Panc1 (cell line): Measurements from ENCODE around the gene GLRX. TPM values are rescaled to one million over a fixed set of nuclear protein-coding genes. Genes with fewer than 3 reads are reported as not detected.
"Not testable (repeated sequence)": the region's sequence is repeated elsewhere in the genome, so short reads cannot be mapped to it uniquely, and the experiment has no call there.

Experiments used
- ATAC-seq: fragments of 200-7000 bp; cut with Tn5 transposase; 2 replicates; pipeline ENCODE4 v1.9.1; 2020; ENCODE audit warnings: mild to moderate bottlenecking, moderate library complexity
- BruUV-seq: library from RNA; stranded (reverse); fragments of 400-500 nt; replicated peaks from 2 replicates; lab custom pipeline; 2021; lab: Mats Ljungman, UMichigan
- CTCF ChIA-PET: fragments of 300-600 bp; sonication (Branson Sonifier 250); formaldehyde crosslinking; loops from one replicate; lab custom pipeline; 2022; ENCODE audit warnings: antibody characterized with exemption; lab: Charles Lee
- POLR2A ChIA-PET: fragments of 300-600 bp; sonication (Branson Sonifier 250); formaldehyde crosslinking; loops from one replicate; lab custom pipeline; 2022; ENCODE audit warnings: antibody characterized with exemption; lab: Charles Lee
- DNase-seq: peaks from one replicate; pipeline ENCODE4 v3.0.0-alpha.2; 2010; ENCODE audit warnings: low read depth, low spot score
- H3K27ac ChIP-seq: 2 replicates; pipeline ENCODE4 v1.5.1; 2011; ENCODE audit warnings: mild to moderate bottlenecking, low read length, inconsistent platforms
- H3K27me3 ChIP-seq: fragments of 200-500 bp; sonication (Bioruptor generic); 2 replicates; pipeline ENCODE4 v1.6.0; 2014; ENCODE audit warnings: low read length, inconsistent platforms; ENCODE audit not compliant: control insufficient read depth, insufficient read depth
- H3K36me3 ChIP-seq: fragments of 200-500 bp; sonication (Bioruptor generic); 2 replicates; pipeline ENCODE4 v1.5.1; 2014; ENCODE audit warnings: inconsistent platforms, mild to moderate bottlenecking, low read length, moderate library complexity; ENCODE audit not compliant: control insufficient read depth, insufficient read depth
- H3K4me1 ChIP-seq: 2 replicates; pipeline ENCODE4 v1.5.1; 2011; ENCODE audit warnings: inconsistent platforms, mild to moderate bottlenecking, low read length, moderate library complexity; ENCODE audit not compliant: control insufficient read depth, insufficient read depth
- H3K4me3 ChIP-seq, 2 experiments: 2 replicates each; pipeline ENCODE4 v1.5.1; 2011 to 2012; ENCODE audit warnings: low read depth in 2 of 2, low read length in 2 of 2, mild to moderate bottlenecking in 2 of 2, inconsistent platforms in 1 of 2, moderate library complexity in 1 of 2
- H3K9me3 ChIP-seq: fragments of 200-500 bp; sonication (Bioruptor generic); 2 replicates; pipeline ENCODE4 v1.5.1; 2014; ENCODE audit warnings: low read depth, mild to moderate bottlenecking, inconsistent platforms, low read length, moderate library complexity; ENCODE audit not compliant: control insufficient read depth, insufficient read depth
- POLR2AphosphoS5 ChIP-seq: IDR thresholded peaks from 2 replicates; pipeline ENCODE4 v1.6.1; 2012; ENCODE audit warnings: mild to moderate bottlenecking, low read depth, low read length, moderate library complexity
- SIN3A ChIP-seq: IDR thresholded peaks from 2 replicates; pipeline ENCODE4 v1.6.1; 2012; ENCODE audit warnings: low read depth, mild to moderate bottlenecking, low read length, moderate library complexity, borderline replicate concordance; ENCODE audit not compliant: insufficient read depth
- TCF7L2 ChIP-seq: IDR thresholded peaks from 2 replicates; pipeline ENCODE4 v1.6.1; 2011; ENCODE audit warnings: mild to moderate bottlenecking, low read depth, low read length, inconsistent platforms
- in situ Hi-C: cut with HindIII; loops from 2 replicates; pipeline ENCODE4 v1.10.0; 2016; ENCODE audit warnings: low sequenced_read_pairs, low pct_unique_long_range_greater_than_20kb
- intact Hi-C: fragments of 100-400 bp; cut with micrococcal nuclease; formaldehyde crosslinking; loops from one replicate; pipeline ENCODE4 v1.10.0; 2022; ENCODE audit not compliant: unreplicated experiment
- total RNA-seq: library from RNA; stranded (reverse); gene quantifications from one replicate; pipeline ENCODE4 v1.2.1, GENCODE V29; 2021; ENCODE audit not compliant: unreplicated experiment
- TF ChIP-seq, protein P1 (sequence below), 2 experiments: IDR thresholded peaks; 2 replicates each; pipeline ENCODE4 v1.6.1; 2011 to 2012; ENCODE audit warnings: low read depth in 2 of 2, control low read depth in 1 of 2, low read length in 1 of 2, mild to moderate bottlenecking in 1 of 2, moderate library complexity in 1 of 2; ENCODE audit not compliant: insufficient read depth in 1 of 2
- TF ChIP-seq, protein P2 (sequence below): fragments of 450-650 bp; IDR thresholded peaks from 2 replicates; pipeline ENCODE4 v1.5.1; 2017; ENCODE audit warnings: mild to moderate bottlenecking

Gene GLRX
- total RNA-seq, 1 experiment from 2014 or later, result 5.8 TPM

DNA sequence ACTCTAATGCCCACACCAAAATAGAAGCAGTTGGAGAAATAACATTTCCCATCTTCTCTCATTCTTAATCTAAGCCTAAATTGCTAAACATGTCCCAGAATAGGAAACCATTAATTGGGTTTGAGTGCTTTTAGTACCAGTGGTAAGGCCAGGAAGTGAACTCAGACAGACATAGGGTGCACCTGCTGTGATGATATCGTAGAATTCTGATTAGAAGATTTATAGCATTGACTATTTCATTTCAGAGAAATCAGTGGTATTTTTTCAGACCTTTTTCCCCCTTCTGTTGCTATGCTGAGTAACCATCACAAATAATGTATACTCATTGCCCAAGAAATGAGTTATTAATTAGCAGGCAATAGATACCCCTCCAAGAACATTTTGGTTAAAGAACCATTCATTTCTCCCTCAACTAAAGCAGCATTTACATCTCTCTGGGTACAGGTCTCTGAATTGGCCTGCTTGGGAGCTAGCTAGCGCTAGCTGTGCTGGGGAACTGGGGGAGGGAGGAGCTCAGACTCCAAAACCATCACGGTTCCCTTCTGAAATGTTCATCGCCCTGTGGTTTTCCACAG, 7.3 kb downstream of the GLRX start:
- DNase-seq, result no peak
- H3K4me1 ChIP-seq, result no peaks in the 10 kb centered on the region
- no peaks in the 10 kb centered on the region for H3K36me3 ChIP-seq
- TF ChIP-seq, protein P1, sequence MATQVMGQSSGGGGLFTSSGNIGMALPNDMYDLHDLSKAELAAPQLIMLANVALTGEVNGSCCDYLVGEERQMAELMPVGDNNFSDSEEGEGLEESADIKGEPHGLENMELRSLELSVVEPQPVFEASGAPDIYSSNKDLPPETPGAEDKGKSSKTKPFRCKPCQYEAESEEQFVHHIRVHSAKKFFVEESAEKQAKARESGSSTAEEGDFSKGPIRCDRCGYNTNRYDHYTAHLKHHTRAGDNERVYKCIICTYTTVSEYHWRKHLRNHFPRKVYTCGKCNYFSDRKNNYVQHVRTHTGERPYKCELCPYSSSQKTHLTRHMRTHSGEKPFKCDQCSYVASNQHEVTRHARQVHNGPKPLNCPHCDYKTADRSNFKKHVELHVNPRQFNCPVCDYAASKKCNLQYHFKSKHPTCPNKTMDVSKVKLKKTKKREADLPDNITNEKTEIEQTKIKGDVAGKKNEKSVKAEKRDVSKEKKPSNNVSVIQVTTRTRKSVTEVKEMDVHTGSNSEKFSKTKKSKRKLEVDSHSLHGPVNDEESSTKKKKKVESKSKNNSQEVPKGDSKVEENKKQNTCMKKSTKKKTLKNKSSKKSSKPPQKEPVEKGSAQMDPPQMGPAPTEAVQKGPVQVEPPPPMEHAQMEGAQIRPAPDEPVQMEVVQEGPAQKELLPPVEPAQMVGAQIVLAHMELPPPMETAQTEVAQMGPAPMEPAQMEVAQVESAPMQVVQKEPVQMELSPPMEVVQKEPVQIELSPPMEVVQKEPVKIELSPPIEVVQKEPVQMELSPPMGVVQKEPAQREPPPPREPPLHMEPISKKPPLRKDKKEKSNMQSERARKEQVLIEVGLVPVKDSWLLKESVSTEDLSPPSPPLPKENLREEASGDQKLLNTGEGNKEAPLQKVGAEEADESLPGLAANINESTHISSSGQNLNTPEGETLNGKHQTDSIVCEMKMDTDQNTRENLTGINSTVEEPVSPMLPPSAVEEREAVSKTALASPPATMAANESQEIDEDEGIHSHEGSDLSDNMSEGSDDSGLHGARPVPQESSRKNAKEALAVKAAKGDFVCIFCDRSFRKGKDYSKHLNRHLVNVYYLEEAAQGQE (IDR thresholded peaks at IDR 0.05; ENCODE audit: insufficient read depth in 1 of 2, low read depth in 2 of 2, low read length in 1 of 2), result no peak
- TF ChIP-seq SIN3A (no peak), POLR2AphosphoS5 (no peak), TCF7L2 (no peak)
- TF ChIP-seq, protein P2, sequence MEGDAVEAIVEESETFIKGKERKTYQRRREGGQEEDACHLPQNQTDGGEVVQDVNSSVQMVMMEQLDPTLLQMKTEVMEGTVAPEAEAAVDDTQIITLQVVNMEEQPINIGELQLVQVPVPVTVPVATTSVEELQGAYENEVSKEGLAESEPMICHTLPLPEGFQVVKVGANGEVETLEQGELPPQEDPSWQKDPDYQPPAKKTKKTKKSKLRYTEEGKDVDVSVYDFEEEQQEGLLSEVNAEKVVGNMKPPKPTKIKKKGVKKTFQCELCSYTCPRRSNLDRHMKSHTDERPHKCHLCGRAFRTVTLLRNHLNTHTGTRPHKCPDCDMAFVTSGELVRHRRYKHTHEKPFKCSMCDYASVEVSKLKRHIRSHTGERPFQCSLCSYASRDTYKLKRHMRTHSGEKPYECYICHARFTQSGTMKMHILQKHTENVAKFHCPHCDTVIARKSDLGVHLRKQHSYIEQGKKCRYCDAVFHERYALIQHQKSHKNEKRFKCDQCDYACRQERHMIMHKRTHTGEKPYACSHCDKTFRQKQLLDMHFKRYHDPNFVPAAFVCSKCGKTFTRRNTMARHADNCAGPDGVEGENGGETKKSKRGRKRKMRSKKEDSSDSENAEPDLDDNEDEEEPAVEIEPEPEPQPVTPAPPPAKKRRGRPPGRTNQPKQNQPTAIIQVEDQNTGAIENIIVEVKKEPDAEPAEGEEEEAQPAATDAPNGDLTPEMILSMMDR, result no peak
- ATAC-seq, result no peak
- ChIA-PET CTCF (no interaction called here), POLR2A (no interaction called here)
- H3K9me3 ChIP-seq, result no peaks in the 10 kb centered on the region
- H3K27ac ChIP-seq, result no peak overlapping the region
- intact Hi-C loops, result no loop called here
- H3K4me3 ChIP-seq, result no peak overlapping the region
- no peaks in the 10 kb centered on the region for H3K27me3 ChIP-seq
- no TSS peak for BruUV-seq
- in situ Hi-C loops, result no loop called here

DNA sequence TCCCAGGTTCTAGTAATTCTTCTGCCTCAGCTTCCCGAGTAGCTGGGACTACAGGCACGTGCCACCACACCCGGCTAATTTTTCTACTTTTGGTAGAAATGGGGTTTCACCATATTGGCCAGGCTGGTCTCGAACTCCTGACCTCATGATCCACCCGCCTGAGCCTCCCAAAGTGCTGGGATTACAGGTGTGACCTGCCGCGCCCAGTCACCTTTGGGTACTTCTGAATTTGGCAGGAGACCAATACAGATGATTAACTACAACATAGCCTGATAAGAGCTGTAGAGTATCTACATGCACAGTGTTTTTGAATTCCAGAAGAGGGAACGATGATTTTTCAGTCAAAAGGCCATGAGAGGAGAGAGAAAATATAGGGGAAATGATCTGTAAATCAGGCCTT, 9.5 kb downstream of the GLRX start:
- H3K36me3 ChIP-seq, H3K27me3 ChIP-seq, CTCF ChIA-PET, H3K4me3 ChIP-seq, in situ Hi-C loops, H3K9me3 ChIP-seq, intact Hi-C loops, DNase-seq, POLR2A ChIA-PET, H3K27ac ChIP-seq, ATAC-seq, BruUV-seq, H3K4me1 ChIP-seq: not testable (repeated sequence)

DNA sequence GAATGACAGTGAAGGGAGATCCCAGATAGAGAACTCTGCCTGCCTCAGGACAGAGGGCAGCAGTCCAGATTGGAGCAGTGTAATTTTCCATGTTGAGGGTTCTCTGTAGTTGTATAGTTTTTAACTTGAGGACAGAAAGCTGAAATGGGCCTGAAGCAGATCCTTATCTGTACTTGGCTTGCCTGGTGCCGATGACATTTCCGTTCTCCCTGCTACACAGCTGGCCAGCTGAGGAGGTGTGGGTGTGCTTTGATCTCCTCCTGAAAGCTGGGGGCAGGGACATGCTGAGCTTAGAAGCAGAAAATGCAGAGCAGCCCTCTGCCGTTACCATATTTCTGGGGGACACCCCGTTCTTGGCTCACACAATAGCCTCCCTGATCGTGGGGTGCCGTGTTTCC, 10.5 kb downstream of the GLRX start:
- ATAC-seq (no peak), DNase-seq (no peak)
- peak; percentile 49; the same call in 1 of the 2 replicates for TF ChIP-seq TCF7L2
- TF ChIP-seq, protein P2, result no peak
- H3K9me3 ChIP-seq, result no peaks in the 10 kb centered on the region
- H3K4me1 ChIP-seq, result no peaks in the 10 kb centered on the region
- POLR2A ChIA-PET, result no interaction called here
- no peak overlapping the region for H3K27ac ChIP-seq
- no TSS peak for BruUV-seq
- no peaks in the 10 kb centered on the region for H3K36me3 ChIP-seq
- no peak overlapping the region for H3K4me3 ChIP-seq
- in situ Hi-C loops, result no loop called here
- intact Hi-C loops, result no loop called here
- CTCF ChIA-PET, result no interaction called here
- no peaks in the 10 kb centered on the region for H3K27me3 ChIP-seq

DNA sequence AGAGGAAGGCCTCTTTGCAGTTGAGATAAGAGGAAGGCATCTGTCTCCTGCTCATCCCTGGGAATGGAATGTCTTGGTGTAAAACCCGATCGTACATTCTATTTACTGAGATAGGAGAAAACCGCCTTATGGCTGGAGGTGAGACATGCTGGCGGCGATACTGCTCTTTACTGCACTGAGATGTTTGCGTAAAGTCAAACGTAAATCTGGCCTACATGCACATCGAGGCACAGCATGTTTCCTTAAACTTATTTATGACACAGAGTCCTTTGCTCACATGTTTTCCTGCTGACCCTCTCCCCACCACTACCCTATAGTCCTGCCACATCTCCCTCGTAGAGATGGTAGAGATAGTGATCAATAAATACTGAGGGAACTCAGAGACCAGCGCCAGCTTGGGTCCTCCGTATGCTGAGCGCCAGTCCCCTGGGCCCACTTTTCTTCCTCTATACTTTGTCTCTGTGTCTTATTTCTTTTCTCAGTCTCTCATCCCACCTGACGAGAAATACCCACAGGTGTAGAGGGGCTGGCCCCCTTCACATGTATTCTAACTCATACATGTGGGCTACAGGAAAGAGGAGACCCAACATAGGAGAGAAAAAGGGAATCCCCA, 11.0 kb downstream of the GLRX start:
- H3K36me3 ChIP-seq, in situ Hi-C loops, H3K9me3 ChIP-seq, POLR2A ChIA-PET, H3K4me3 ChIP-seq, ATAC-seq, CTCF ChIA-PET, intact Hi-C loops, H3K27me3 ChIP-seq, BruUV-seq, H3K4me1 ChIP-seq, H3K27ac ChIP-seq, DNase-seq: not testable (repeated sequence)

DNA sequence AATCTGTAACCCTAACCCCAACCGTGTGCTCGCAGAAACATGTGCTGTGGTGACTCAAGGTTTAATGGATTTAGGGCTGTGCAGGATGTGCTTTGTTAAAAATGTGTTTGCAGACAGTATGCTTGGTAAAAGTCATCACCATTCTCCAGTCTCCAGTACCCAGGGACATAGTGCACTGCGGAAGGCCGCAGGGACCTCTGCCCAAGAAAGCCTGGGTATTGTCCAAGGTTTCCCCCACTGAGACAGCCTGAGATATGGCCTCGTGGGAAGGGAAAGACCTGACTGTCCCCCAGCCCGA, 11.5 kb downstream of the GLRX start:
- H3K9me3 ChIP-seq, H3K27me3 ChIP-seq, BruUV-seq, in situ Hi-C loops, DNase-seq, ATAC-seq, H3K27ac ChIP-seq, H3K4me3 ChIP-seq, H3K36me3 ChIP-seq, CTCF ChIA-PET, H3K4me1 ChIP-seq, intact Hi-C loops, POLR2A ChIA-PET: not testable (repeated sequence)
